Adrenal gland (tissue), 5 donors: ENCODE data around the gene KIF19.

Experiments used
- POLR2A ChIP-seq, 2 donors: fragments of 450-650 bp; IDR thresholded peaks; one replicate each; pipeline ENCODE4 v1.6.1; 2017; ENCODE audit warnings: antibody characterized with exemption in 2 of 2, mild to moderate bottlenecking in 2 of 2, moderate library complexity in 1 of 2
- TF ChIP-seq, protein P1 (sequence below), 6 experiments: fragments of 450-650 bp in 4 of 6; fragments of 200-600 bp in 2 of 6; sonication (generic) in 1 of 6; IDR thresholded peaks; 1 replicate in 5 of 6; 2 replicates in 1 of 6; pipeline versions ENCODE4 v1.5.1 to v1.8.0; 2016 to 2021; ENCODE audit warnings: antibody characterized with exemption in 6 of 6, mild to moderate bottlenecking in 2 of 6, moderate library complexity in 1 of 6
- donor health status: DM: no; HTN: no; CAD: no.

DNA sequence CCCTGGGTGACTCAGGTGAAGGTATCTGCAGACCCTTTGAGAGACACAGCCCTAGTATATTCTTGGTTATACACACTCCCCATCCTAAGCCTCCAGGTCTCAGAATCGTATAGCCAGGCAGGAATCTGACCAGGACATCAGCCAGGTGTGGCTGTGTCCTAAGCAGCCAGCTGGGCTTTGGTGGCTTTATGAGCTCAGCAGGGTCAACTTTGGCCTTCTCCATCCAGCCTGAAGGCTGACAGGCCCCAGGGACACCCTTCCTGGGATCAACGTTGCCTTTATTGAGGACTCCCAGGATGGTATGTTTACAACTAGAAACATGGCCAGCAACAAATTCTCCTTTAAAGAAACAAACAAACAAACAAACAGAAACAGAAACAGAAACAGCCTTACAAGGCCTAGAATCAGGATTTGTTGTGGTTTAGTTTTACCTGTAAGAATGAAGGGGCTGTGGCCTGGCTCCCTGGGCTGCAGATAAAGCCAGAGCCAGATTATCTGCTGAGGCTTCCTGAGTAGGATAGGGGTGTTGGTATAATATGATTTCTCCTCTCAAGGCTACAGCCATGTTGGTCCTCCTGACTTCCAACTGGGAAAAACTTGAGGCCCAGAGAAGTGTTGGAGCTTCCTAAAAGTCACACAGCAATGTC lies 8.5 kb downstream of the KIF19 start:
- TF ChIP-seq, protein P1, sequence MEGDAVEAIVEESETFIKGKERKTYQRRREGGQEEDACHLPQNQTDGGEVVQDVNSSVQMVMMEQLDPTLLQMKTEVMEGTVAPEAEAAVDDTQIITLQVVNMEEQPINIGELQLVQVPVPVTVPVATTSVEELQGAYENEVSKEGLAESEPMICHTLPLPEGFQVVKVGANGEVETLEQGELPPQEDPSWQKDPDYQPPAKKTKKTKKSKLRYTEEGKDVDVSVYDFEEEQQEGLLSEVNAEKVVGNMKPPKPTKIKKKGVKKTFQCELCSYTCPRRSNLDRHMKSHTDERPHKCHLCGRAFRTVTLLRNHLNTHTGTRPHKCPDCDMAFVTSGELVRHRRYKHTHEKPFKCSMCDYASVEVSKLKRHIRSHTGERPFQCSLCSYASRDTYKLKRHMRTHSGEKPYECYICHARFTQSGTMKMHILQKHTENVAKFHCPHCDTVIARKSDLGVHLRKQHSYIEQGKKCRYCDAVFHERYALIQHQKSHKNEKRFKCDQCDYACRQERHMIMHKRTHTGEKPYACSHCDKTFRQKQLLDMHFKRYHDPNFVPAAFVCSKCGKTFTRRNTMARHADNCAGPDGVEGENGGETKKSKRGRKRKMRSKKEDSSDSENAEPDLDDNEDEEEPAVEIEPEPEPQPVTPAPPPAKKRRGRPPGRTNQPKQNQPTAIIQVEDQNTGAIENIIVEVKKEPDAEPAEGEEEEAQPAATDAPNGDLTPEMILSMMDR (IDR thresholded peaks at IDR 0.05): no peak
- no peak for TF ChIP-seq POLR2A (IDR thresholded peaks at IDR 0.05)
